ENCODE measurements around the gene ZNF3. TPM values are rescaled to one million over a fixed set of nuclear protein-coding genes. Genes with fewer than 3 reads are reported as not detected.

ZNF3 gene
- total and polyA plus RNA-seq, 9 of the 15 experiments (the other 6 are each of a cell fraction or from before 2014, with no cell fraction given) = 30.0 to 64.9 (median 51.5) TPM

- TF ChIP-seq, protein P1, sequence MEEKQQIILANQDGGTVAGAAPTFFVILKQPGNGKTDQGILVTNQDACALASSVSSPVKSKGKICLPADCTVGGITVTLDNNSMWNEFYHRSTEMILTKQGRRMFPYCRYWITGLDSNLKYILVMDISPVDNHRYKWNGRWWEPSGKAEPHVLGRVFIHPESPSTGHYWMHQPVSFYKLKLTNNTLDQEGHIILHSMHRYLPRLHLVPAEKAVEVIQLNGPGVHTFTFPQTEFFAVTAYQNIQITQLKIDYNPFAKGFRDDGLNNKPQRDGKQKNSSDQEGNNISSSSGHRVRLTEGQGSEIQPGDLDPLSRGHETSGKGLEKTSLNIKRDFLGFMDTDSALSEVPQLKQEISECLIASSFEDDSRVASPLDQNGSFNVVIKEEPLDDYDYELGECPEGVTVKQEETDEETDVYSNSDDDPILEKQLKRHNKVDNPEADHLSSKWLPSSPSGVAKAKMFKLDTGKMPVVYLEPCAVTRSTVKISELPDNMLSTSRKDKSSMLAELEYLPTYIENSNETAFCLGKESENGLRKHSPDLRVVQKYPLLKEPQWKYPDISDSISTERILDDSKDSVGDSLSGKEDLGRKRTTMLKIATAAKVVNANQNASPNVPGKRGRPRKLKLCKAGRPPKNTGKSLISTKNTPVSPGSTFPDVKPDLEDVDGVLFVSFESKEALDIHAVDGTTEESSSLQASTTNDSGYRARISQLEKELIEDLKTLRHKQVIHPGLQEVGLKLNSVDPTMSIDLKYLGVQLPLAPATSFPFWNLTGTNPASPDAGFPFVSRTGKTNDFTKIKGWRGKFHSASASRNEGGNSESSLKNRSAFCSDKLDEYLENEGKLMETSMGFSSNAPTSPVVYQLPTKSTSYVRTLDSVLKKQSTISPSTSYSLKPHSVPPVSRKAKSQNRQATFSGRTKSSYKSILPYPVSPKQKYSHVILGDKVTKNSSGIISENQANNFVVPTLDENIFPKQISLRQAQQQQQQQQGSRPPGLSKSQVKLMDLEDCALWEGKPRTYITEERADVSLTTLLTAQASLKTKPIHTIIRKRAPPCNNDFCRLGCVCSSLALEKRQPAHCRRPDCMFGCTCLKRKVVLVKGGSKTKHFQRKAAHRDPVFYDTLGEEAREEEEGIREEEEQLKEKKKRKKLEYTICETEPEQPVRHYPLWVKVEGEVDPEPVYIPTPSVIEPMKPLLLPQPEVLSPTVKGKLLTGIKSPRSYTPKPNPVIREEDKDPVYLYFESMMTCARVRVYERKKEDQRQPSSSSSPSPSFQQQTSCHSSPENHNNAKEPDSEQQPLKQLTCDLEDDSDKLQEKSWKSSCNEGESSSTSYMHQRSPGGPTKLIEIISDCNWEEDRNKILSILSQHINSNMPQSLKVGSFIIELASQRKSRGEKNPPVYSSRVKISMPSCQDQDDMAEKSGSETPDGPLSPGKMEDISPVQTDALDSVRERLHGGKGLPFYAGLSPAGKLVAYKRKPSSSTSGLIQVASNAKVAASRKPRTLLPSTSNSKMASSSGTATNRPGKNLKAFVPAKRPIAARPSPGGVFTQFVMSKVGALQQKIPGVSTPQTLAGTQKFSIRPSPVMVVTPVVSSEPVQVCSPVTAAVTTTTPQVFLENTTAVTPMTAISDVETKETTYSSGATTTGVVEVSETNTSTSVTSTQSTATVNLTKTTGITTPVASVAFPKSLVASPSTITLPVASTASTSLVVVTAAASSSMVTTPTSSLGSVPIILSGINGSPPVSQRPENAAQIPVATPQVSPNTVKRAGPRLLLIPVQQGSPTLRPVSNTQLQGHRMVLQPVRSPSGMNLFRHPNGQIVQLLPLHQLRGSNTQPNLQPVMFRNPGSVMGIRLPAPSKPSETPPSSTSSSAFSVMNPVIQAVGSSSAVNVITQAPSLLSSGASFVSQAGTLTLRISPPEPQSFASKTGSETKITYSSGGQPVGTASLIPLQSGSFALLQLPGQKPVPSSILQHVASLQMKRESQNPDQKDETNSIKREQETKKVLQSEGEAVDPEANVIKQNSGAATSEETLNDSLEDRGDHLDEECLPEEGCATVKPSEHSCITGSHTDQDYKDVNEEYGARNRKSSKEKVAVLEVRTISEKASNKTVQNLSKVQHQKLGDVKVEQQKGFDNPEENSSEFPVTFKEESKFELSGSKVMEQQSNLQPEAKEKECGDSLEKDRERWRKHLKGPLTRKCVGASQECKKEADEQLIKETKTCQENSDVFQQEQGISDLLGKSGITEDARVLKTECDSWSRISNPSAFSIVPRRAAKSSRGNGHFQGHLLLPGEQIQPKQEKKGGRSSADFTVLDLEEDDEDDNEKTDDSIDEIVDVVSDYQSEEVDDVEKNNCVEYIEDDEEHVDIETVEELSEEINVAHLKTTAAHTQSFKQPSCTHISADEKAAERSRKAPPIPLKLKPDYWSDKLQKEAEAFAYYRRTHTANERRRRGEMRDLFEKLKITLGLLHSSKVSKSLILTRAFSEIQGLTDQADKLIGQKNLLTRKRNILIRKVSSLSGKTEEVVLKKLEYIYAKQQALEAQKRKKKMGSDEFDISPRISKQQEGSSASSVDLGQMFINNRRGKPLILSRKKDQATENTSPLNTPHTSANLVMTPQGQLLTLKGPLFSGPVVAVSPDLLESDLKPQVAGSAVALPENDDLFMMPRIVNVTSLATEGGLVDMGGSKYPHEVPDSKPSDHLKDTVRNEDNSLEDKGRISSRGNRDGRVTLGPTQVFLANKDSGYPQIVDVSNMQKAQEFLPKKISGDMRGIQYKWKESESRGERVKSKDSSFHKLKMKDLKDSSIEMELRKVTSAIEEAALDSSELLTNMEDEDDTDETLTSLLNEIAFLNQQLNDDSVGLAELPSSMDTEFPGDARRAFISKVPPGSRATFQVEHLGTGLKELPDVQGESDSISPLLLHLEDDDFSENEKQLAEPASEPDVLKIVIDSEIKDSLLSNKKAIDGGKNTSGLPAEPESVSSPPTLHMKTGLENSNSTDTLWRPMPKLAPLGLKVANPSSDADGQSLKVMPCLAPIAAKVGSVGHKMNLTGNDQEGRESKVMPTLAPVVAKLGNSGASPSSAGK (IDR thresholded peaks at IDR 0.05) = peak; percentile 19; the same call in 1 of the 2 replicates
- 0 out of 2 replicates have a peak, but pooled peaks have one; percentile 45 for TF ChIP-seq GATAD2B (IDR thresholded peaks at IDR 0.05; ENCODE audit: borderline replicate concordance)
- no peak for TF ChIP-seq MEF2D (tag; conservative IDR thresholded peaks at IDR 0.05; ENCODE audit: low read depth)
- no peak for TF ChIP-seq RBM34 (IDR thresholded peaks at IDR 0.05; ENCODE audit: borderline replicate concordance, insufficient read depth, low read length)
- peak; percentile 66; the same call in 1 of the 2 replicates for TF ChIP-seq AFF4 (CRISPR knock-in tag; IDR thresholded peaks at IDR 0.05)
- TF ChIP-seq CCNT2 (IDR thresholded peaks at IDR 0.05; ENCODE audit: borderline replicate concordance, extremely low read depth, insufficient read length, low read depth, low read length) = peak; percentile 46
- peak; percentile 93 for TF ChIP-seq SUPT5H (IDR thresholded peaks at IDR 0.05)
- TF ChIP-seq NRF1 (conservative IDR thresholded peaks at IDR 0.05 in 1 of 2, IDR thresholded peaks at IDR 0.05 in 1 of 2) = peak; percentile 67 to 74
- TF ChIP-seq POU5F1 (IDR thresholded peaks at IDR 0.05; ENCODE audit: borderline replicate concordance, low read depth, low read length, partially characterized antibody) = no peak
Observed at GRCh38 chr7:100049441-100050291, 31.9 kb downstream of the ZNF3 start, which contains the start of gene ZSCAN21 (continued).
